GM20000 (cell line): Measurements from ENCODE around the gene CDK5RAP1.

Experiments used
- DNase-seq: peaks from one replicate; pipeline ENCODE4 v3.0.0; 2012; ENCODE audit warnings: low spot score
- TF ChIP-seq, protein P1 (sequence below): IDR thresholded peaks from 2 replicates; pipeline ENCODE4 v1.5.1; 2012; ENCODE audit warnings: mild to moderate bottlenecking, control low read depth; ENCODE audit errors: extremely low read depth, missing control alignments

Gene CDK5RAP1

GRCh38 chr20:33388268-33388667, 13.1 kb downstream of the CDK5RAP1 start:
- no peak for DNase-seq
- TF ChIP-seq, protein P1, sequence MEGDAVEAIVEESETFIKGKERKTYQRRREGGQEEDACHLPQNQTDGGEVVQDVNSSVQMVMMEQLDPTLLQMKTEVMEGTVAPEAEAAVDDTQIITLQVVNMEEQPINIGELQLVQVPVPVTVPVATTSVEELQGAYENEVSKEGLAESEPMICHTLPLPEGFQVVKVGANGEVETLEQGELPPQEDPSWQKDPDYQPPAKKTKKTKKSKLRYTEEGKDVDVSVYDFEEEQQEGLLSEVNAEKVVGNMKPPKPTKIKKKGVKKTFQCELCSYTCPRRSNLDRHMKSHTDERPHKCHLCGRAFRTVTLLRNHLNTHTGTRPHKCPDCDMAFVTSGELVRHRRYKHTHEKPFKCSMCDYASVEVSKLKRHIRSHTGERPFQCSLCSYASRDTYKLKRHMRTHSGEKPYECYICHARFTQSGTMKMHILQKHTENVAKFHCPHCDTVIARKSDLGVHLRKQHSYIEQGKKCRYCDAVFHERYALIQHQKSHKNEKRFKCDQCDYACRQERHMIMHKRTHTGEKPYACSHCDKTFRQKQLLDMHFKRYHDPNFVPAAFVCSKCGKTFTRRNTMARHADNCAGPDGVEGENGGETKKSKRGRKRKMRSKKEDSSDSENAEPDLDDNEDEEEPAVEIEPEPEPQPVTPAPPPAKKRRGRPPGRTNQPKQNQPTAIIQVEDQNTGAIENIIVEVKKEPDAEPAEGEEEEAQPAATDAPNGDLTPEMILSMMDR, result no peak

DNA sequence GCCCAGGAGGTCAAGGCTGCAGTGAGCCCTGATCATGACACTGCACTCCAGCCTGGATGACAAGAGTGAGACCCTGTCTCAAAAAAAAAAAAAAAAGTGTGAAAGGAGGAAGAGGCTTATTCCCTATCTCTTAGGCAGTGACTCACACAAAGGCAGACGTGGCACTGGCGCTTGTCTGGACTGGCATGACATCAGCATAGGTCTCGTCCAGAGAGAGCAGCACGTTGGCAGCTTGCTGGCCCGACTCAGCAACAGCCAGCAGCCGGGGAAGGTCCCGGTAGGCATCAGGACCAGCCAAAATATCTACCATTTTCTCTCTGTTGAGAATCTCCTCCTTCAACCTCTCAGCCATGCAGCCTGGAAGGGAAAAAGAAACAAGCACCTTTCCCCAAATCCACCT, 14.1 kb downstream of the CDK5RAP1 start:
- TF ChIP-seq, protein P1, result no peak
- no peak for DNase-seq

GRCh38 chr20:33386673-33387072, 14.6 kb downstream of the CDK5RAP1 start:
- TF ChIP-seq, protein P1, result no peak

DNA sequence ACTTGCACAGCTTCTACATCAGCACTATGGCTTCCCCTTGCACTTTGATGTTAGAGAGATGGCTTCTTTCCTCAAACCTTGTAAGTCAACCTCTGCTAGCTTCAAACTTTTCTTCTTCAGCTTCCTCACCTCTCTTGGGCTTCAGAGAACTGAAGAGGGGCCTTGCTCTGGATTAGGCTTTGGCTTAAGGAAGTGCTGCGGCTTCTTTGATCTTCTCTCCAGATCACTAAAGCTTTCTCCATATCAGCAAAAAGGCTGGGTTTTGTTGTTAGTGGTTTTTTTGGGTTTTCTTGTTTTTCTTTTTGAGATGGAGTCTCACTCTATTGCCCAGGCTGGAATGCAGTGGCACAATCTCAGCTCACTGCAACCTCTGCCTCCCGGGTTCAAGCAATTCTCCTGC, 24.0 kb downstream of the CDK5RAP1 start:
- DNase-seq, result no peak
- TF ChIP-seq, protein P1, result no peak

More at GRCh38 chr20:33386673-33387072, 14.6 kb downstream of the CDK5RAP1 start:
- no peak for DNase-seq

- no peak for DNase-seq
- TF ChIP-seq, protein P1, result no peak
Observed at GRCh38 chr20:33373735-33374605, 27.3 kb downstream of the CDK5RAP1 start.

DNA sequence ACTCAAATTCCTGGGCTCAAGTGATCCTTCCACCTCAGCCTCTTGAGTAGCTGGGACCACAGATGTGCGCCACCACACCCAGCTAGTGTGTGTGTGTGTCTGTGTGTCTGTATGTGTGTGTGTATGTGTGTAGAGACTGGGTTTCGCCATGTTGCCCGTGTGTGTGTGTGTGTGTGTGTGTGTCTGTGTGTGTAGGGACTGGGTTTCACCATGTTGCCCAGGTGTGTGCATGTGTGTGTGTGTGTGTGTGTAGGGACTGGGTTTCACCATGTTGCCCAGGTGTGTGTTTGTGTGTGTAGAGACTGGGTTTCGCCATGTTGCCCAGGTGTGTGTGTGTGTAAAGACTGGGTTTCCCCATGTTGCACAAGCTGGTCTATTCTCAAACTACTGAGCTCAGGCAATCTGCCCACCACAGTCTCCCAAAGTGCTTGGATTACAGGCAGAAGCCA, 28.3 kb downstream of the CDK5RAP1 start:
- DNase-seq, result no peak
- TF ChIP-seq, protein P1, result no peak

DNA sequence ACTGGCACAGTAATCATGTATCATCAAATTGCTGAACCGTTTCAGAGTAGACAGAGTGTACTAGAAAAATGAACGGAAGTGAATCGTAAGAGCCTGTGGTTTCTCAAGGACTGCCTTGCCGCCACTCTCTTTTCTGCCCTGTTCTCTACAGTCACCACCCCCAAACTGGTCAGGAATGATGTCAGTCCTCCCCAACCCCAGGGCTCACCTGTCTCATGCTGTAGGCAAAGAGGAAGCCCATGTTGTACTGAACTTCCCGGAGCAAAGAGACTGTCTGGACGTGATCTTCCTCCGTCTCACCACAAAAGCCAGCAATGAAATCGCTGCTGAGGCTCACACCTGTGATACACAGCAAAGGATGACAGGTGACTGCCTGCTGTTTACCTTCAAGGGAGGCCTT, 31.0 kb downstream of the CDK5RAP1 start:
- TF ChIP-seq, protein P1, result no peak
- DNase-seq, result peak; percentile 39
